Hypothalamus (tissue), 51 donors: ENCODE results near the gene PLCB3.

ENCODE experiments used
- DNase-seq, 51 donors: peaks; one replicate each; lab custom pipeline; 2025; lab: John Stamatoyannopoulos, UW

PLCB3 gene

GRCh38 chr11:64220271-64220670 lies 31.1 kb upstream of the PLCB3 start:
- no peak for DNase-seq

GRCh38 chr11:64220798-64221197 lies 30.5 kb upstream of the PLCB3 start:
- DNase-seq: no peak

- no peak for DNase-seq
These were observed 28.7 kb upstream of the PLCB3 start for GRCh38 chr11:64222651-64223000.

GRCh38 chr11:64223001-64223651 lies 28.2 kb upstream of the PLCB3 start:
- no peak for DNase-seq

DNA sequence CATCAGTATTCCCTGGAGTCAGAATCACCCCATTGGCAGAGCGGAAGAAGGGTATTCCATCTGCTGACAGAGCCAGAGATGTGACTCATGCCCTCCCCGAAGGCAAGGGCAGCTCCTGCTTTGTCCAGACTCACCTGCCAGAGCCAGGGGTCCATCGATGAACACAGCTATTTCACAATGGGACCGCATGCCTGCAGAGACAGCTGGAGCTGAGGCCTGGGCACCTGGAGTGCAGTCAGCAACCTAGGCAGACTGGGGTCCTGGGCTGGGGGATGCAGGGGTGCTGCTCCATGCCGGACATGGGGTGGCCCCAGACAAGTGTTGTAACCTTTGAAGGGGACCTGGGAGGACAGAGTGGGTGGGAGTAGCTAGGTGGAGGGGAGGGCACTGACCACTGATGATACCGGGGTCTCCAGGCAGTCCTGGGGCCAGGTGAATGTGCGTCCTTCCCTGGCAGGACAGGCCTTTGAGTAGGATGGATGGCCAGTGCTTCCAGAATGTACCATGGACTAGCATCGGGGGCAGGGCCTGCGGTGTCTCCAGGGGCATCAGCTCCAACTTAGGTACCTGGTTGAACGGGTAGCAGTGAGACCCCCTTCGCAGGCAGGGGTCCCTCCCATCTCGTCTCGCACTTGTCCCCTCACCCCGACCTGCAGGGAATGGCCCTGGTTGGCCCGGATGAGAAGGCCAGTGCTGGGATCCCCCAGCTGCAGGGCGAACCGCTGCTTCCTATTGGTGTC lies 27.0 kb upstream of the PLCB3 start:
- DNase-seq: no peak

DNA sequence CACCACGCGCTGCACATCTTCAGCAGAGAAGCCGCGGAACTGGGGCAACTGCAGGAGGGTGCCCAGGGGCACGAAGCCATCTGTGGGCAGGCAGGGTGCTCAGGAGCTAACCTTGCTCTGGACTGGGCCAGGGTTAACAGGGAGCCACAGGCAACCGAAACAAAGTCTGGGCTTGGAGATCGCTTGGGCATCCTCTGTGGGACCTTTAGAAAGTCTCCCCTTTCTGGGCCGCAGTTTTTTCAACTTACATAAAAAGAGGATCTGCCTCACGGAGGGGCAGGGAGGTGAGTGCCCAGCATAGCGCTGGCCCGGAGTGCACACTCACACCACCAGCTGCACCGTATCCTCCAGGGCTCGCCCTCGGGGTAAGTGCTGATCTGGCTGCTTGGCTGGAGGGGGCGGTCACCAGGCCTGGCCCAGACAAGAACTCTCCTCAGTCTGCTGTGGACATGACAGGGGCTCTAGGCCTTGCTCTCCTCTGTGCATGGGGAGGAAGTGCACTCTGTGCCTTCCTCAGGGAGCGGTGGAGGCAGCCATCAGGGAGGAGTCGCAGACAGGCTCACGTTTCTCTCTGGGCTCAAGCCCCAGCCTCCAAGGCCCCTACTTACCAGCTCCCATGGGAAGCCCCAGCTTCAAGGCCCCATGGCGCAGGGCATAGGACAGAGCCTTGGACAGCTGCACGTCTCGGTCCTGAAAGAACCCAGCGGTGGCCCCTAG lies 26.3 kb upstream of the PLCB3 start:
- no peak for DNase-seq

DNA sequence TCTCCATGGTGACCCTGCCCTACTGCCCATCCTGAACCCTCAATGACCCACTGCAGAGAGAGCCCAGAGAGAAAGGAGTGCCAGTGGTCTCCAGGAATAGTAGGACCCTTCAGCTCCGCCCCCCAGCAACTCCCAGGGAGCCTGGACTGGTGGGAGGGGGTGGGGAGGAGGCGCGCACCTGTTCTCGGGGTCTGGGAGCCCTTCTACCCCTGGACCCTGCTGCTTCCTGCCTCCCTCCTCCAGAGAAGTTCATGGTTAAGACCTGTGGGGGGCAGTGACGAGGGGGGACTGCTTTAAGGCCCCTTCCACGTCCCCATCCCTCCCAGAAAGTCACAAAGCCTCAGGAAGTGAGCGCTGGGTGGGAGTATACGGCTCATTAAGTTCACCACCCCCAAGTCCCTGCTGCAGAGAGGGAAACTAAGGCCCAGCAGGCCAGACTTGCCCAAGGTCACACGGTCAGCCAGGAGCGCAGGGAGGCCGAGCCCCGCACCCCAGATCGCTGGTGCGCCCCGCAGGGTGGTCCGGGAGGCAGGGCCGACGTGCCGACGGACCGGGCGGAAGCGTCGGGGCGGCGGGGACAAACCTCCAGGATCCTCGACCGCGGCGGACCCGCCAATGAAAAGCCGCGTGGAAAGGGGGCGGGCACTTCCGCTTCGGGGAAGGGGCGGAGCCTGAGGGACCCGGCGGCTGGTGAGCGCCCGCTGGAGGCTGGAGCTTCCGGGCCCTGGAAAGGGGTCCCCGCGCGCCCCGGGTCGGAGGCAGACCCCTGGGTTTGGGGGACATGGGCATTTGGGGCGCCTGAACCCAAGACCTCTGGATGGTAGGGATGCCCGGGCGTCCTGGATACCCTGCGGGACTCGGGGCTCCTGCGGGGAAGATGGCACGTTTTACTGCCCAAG lies 25.5 kb upstream of the PLCB3 start, which contains the start of the genes NUDT22 and TRPT1:
Gene NUDT22, plus strand, starts transcription at position 667 of the 899 bp plus-strand sequence. CDS start 379 bp downstream, outside the sequence.
Gene TRPT1, minus strand, starts transcription at position 579 of the 899 bp plus-strand sequence. Its CDS starts 326 bp downstream, at position 253.
- DNase-seq: peak; percentile 57 to 94 (median 85)

GRCh38 chr11:64226507-64227051 lies 24.8 kb upstream of the PLCB3 start:
- DNase-seq: peak in 19 of 51 donors; percentile 25 to 64 (median 43)

GRCh38 chr11:64227405-64227956 lies 23.8 kb upstream of the PLCB3 start:
- no peak for DNase-seq

DNA sequence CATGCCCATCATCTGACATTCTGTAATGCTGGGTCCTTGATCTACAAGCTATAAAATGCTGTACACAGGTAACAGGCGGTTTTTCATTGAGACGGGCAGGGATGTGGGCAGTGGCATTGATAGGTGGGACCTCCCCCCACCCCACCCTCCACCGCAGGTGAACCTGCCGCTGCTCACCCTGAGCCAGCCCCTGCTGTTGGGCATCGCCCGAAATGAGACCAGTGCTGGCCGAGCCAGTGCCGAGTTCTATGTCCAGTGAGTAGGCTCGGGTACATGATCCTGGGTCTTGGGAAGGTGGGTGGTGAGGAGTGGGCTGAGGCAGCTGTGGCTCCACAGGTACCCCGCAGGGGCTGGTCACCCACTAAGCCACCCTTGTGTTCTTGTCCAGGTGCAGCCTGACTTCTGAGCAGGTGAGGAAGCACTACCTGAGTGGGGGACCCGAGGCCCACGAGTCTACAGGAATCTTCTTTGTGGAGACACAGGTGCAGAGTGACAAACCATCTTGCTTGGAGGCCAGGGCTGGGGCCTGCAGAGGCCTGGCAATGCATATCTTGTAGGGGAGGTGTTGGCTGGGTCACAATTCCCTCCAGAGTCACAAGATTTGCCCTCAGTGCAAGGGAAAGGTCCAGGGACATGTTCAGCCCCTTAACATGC lies 22.1 kb upstream of the PLCB3 start:
- no peak for DNase-seq

- DNase-seq: no peak
These were observed 21.6 kb upstream of the PLCB3 start for GRCh38 chr11:64229744-64230170.

- peak; percentile 31 to 94 (median 82) for DNase-seq
These were observed 21.0 kb upstream of the PLCB3 start, which contains the start of gene DNAJC4 for GRCh38 chr11:64230171-64230984. DNAJC4 (plus strand) TSS chr11:64230548; CDS start chr11:64230855, 307 bp downstream.

GRCh38 chr11:64230985-64231365 lies 20.4 kb upstream of the PLCB3 start:
- DNase-seq: no peak

- DNase-seq: no peak
These were observed 19.8 kb upstream of the PLCB3 start for GRCh38 chr11:64231546-64231945.

GRCh38 chr11:64232182-64232966 lies 19.0 kb upstream of the PLCB3 start:
- DNase-seq: no peak

DNA sequence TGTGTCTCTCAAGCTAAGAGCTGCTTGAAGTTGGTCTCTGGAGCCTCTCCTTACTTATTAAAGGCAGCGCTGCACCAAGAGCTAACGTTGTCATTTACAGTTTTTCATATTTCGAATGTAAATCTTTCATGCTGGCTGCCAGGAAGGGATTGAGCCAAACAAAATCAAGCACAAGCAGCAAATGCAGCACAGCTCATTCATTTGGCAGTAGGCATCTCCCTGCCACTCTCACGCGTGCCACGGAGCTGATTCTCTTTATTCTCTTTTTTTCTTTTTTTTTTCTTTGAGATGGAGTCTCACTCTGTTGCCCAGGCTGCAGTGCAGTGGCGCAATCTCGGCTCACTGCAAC lies 18.4 kb upstream of the PLCB3 start:
- DNase-seq: no peak

- peak in 35 of 51 donors; percentile 19 to 82 (median 63) for DNase-seq
These were observed 17.3 kb upstream of the PLCB3 start, which contains the start of gene VEGFB for GRCh38 chr11:64233913-64234586. VEGFB (plus strand) TSS chr11:64234584; CDS start chr11:64234834, 250 bp downstream.
